Panc1 (cell line): ENCODE data around the gene OTOP3. TPM values are rescaled to one million over a fixed set of nuclear protein-coding genes. Genes with fewer than 3 reads are reported as not detected.

Source experiments
- ATAC-seq: fragments of 200-7000 bp; cut with Tn5 transposase; 2 replicates; pipeline ENCODE4 v1.9.1; 2020; ENCODE audit warnings: mild to moderate bottlenecking, moderate library complexity
- BruUV-seq: library from RNA; stranded (reverse); fragments of 400-500 nt; replicated peaks from 2 replicates; lab custom pipeline; 2021; lab: Mats Ljungman, UMichigan
- CTCF ChIA-PET: fragments of 300-600 bp; sonication (Branson Sonifier 250); formaldehyde crosslinking; loops from one replicate; lab custom pipeline; 2022; ENCODE audit warnings: antibody characterized with exemption; lab: Charles Lee
- POLR2A ChIA-PET: fragments of 300-600 bp; sonication (Branson Sonifier 250); formaldehyde crosslinking; loops from one replicate; lab custom pipeline; 2022; ENCODE audit warnings: antibody characterized with exemption; lab: Charles Lee
- DNase-seq: peaks from one replicate; pipeline ENCODE4 v3.0.0-alpha.2; 2010; ENCODE audit warnings: low read depth, low spot score
- H3K27ac ChIP-seq: 2 replicates; pipeline ENCODE4 v1.5.1; 2011; ENCODE audit warnings: mild to moderate bottlenecking, low read length, inconsistent platforms
- H3K27me3 ChIP-seq: fragments of 200-500 bp; sonication (Bioruptor generic); 2 replicates; pipeline ENCODE4 v1.6.0; 2014; ENCODE audit warnings: low read length, inconsistent platforms; ENCODE audit not compliant: control insufficient read depth, insufficient read depth
- H3K36me3 ChIP-seq: fragments of 200-500 bp; sonication (Bioruptor generic); 2 replicates; pipeline ENCODE4 v1.5.1; 2014; ENCODE audit warnings: inconsistent platforms, mild to moderate bottlenecking, low read length, moderate library complexity; ENCODE audit not compliant: control insufficient read depth, insufficient read depth
- H3K4me1 ChIP-seq: 2 replicates; pipeline ENCODE4 v1.5.1; 2011; ENCODE audit warnings: inconsistent platforms, mild to moderate bottlenecking, low read length, moderate library complexity; ENCODE audit not compliant: control insufficient read depth, insufficient read depth
- H3K4me3 ChIP-seq, 2 experiments: 2 replicates each; pipeline ENCODE4 v1.5.1; 2011 to 2012; ENCODE audit warnings: low read depth in 2 of 2, low read length in 2 of 2, mild to moderate bottlenecking in 2 of 2, inconsistent platforms in 1 of 2, moderate library complexity in 1 of 2
- H3K9me3 ChIP-seq: fragments of 200-500 bp; sonication (Bioruptor generic); 2 replicates; pipeline ENCODE4 v1.5.1; 2014; ENCODE audit warnings: low read depth, mild to moderate bottlenecking, inconsistent platforms, low read length, moderate library complexity; ENCODE audit not compliant: control insufficient read depth, insufficient read depth
- POLR2AphosphoS5 ChIP-seq: IDR thresholded peaks from 2 replicates; pipeline ENCODE4 v1.6.1; 2012; ENCODE audit warnings: mild to moderate bottlenecking, low read depth, low read length, moderate library complexity
- SIN3A ChIP-seq: IDR thresholded peaks from 2 replicates; pipeline ENCODE4 v1.6.1; 2012; ENCODE audit warnings: low read depth, mild to moderate bottlenecking, low read length, moderate library complexity, borderline replicate concordance; ENCODE audit not compliant: insufficient read depth
- TCF7L2 ChIP-seq: IDR thresholded peaks from 2 replicates; pipeline ENCODE4 v1.6.1; 2011; ENCODE audit warnings: mild to moderate bottlenecking, low read depth, low read length, inconsistent platforms
- in situ Hi-C: cut with HindIII; loops from 2 replicates; pipeline ENCODE4 v1.10.0; 2016; ENCODE audit warnings: low sequenced_read_pairs, low pct_unique_long_range_greater_than_20kb
- intact Hi-C: fragments of 100-400 bp; cut with micrococcal nuclease; formaldehyde crosslinking; loops from one replicate; pipeline ENCODE4 v1.10.0; 2022; ENCODE audit not compliant: unreplicated experiment
- total RNA-seq: library from RNA; stranded (reverse); gene quantifications from one replicate; pipeline ENCODE4 v1.2.1, GENCODE V29; 2021; ENCODE audit not compliant: unreplicated experiment
- TF ChIP-seq, protein P1 (sequence below), 2 experiments: IDR thresholded peaks; 2 replicates each; pipeline ENCODE4 v1.6.1; 2011 to 2012; ENCODE audit warnings: low read depth in 2 of 2, control low read depth in 1 of 2, low read length in 1 of 2, mild to moderate bottlenecking in 1 of 2, moderate library complexity in 1 of 2; ENCODE audit not compliant: insufficient read depth in 1 of 2
- TF ChIP-seq, protein P2 (sequence below): fragments of 450-650 bp; IDR thresholded peaks from 2 replicates; pipeline ENCODE4 v1.5.1; 2017; ENCODE audit warnings: mild to moderate bottlenecking

OTOP3 gene
- total RNA-seq, 1 experiment from 2014 or later = not detected

DNA sequence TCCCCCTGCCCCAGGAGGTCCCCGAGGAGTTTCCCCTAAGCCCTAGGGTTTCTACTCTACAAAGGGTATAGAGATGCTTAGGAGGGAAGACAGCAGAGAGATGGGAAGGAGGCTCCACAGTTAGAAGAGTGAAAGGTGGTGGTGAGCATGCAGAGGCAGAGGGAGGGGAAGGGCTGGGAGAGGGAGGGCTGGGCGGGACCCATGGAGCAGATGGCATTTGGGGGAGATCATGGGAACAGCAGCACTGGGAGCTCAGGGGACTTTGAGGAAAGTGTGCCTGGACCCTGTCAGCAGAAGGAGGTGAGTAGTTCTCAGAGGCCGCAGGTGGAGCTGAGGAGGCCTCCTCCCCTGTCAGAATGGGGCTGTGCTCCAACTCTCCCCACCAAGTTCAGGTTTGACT lies 650 bp upstream of the OTOP3 start:
- CTCF ChIA-PET = no interaction called here
- Histone ChIP-seq H3K27ac (no peak overlapping the region), H3K27me3 (peaks cover 13% of the 10 kb centered on the region; the same call in 1 of the 2 replicates), H3K9me3 (no peaks in the 10 kb centered on the region), H3K36me3 (no peaks in the 10 kb centered on the region), H3K4me3 (no peak overlapping the region), H3K4me1 (no peaks in the 10 kb centered on the region)
- in situ Hi-C loops (no loop called here), intact Hi-C loops (no loop called here)
- DNase-seq = no peak
- no peak for ATAC-seq
- no TSS peak for BruUV-seq
- TF ChIP-seq POLR2AphosphoS5 (no peak), SIN3A (no peak), TCF7L2 (no peak)
- TF ChIP-seq, protein P1, sequence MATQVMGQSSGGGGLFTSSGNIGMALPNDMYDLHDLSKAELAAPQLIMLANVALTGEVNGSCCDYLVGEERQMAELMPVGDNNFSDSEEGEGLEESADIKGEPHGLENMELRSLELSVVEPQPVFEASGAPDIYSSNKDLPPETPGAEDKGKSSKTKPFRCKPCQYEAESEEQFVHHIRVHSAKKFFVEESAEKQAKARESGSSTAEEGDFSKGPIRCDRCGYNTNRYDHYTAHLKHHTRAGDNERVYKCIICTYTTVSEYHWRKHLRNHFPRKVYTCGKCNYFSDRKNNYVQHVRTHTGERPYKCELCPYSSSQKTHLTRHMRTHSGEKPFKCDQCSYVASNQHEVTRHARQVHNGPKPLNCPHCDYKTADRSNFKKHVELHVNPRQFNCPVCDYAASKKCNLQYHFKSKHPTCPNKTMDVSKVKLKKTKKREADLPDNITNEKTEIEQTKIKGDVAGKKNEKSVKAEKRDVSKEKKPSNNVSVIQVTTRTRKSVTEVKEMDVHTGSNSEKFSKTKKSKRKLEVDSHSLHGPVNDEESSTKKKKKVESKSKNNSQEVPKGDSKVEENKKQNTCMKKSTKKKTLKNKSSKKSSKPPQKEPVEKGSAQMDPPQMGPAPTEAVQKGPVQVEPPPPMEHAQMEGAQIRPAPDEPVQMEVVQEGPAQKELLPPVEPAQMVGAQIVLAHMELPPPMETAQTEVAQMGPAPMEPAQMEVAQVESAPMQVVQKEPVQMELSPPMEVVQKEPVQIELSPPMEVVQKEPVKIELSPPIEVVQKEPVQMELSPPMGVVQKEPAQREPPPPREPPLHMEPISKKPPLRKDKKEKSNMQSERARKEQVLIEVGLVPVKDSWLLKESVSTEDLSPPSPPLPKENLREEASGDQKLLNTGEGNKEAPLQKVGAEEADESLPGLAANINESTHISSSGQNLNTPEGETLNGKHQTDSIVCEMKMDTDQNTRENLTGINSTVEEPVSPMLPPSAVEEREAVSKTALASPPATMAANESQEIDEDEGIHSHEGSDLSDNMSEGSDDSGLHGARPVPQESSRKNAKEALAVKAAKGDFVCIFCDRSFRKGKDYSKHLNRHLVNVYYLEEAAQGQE (IDR thresholded peaks at IDR 0.05; ENCODE audit: insufficient read depth in 1 of 2, low read depth in 2 of 2, low read length in 1 of 2) = no peak
- TF ChIP-seq, protein P2, sequence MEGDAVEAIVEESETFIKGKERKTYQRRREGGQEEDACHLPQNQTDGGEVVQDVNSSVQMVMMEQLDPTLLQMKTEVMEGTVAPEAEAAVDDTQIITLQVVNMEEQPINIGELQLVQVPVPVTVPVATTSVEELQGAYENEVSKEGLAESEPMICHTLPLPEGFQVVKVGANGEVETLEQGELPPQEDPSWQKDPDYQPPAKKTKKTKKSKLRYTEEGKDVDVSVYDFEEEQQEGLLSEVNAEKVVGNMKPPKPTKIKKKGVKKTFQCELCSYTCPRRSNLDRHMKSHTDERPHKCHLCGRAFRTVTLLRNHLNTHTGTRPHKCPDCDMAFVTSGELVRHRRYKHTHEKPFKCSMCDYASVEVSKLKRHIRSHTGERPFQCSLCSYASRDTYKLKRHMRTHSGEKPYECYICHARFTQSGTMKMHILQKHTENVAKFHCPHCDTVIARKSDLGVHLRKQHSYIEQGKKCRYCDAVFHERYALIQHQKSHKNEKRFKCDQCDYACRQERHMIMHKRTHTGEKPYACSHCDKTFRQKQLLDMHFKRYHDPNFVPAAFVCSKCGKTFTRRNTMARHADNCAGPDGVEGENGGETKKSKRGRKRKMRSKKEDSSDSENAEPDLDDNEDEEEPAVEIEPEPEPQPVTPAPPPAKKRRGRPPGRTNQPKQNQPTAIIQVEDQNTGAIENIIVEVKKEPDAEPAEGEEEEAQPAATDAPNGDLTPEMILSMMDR = no peak
- POLR2A ChIA-PET = no interaction called here

DNA sequence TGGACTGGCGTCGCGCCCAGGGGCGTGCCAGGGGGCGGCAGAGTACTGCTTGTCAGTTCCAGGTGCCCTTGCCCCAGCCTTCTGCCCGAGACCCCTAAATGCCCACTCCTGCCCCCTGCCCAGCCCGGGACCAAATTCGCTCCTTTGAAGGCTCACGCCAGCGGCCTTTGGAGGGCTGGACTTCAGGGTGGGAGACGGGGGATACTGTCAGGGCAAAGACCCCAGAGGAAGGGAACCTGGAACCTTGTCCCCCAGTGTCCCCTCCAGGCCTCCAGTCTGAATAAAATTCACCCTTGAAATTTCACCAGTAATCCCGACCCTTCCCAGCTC lies 737 bp downstream of the OTOP3 start:
- Histone ChIP-seq H3K9me3 (no peaks in the 10 kb centered on the region), H3K4me1 (no peaks in the 10 kb centered on the region), H3K27me3 (peaks cover 13% of the 10 kb centered on the region; the same call in 1 of the 2 replicates), H3K27ac (no peak overlapping the region), H3K4me3 (no peak overlapping the region), H3K36me3 (no peaks in the 10 kb centered on the region)
- TF ChIP-seq TCF7L2 = no peak
- TF ChIP-seq, protein P2 = no peak
- TF ChIP-seq SIN3A = no peak
- TF ChIP-seq POLR2AphosphoS5 = no peak
- ChIA-PET CTCF (no interaction called here), POLR2A (interaction anchor here (0.7 kb wide), 1 partner anchor 41 kb away, joined by 15 read pairs; no protein-coding TSS in a partner anchor)
- DNase-seq (no peak), ATAC-seq (no peak)
- intact Hi-C loops = no loop called here
- in situ Hi-C loops = no loop called here
- no TSS peak for BruUV-seq
